RPMI7951 (cell line): ENCODE data around the gene ST6GALNAC2. TPM values are rescaled to one million over a fixed set of nuclear protein-coding genes. Genes with fewer than 3 reads are reported as not detected.
"Not testable (repeated sequence)": the region's sequence is repeated elsewhere in the genome, so short reads cannot be mapped to it uniquely, and the experiment has no call there.

Source experiments
- DNase-seq: peaks from one replicate; pipeline ENCODE4 v3.0.0-alpha.2; 2012; ENCODE audit warnings: low read depth
- total RNA-seq: library from RNA; depleted of rRNA; stranded (reverse); fragments of >200 nt; shearing (Covaris generic); gene quantifications from 2 replicates; pipeline ENCODE4 v1.2.3, GENCODE V29; 2014

ST6GALNAC2 gene
- total RNA-seq, 1 experiment from 2014 or later, result 10.7 TPM

DNA sequence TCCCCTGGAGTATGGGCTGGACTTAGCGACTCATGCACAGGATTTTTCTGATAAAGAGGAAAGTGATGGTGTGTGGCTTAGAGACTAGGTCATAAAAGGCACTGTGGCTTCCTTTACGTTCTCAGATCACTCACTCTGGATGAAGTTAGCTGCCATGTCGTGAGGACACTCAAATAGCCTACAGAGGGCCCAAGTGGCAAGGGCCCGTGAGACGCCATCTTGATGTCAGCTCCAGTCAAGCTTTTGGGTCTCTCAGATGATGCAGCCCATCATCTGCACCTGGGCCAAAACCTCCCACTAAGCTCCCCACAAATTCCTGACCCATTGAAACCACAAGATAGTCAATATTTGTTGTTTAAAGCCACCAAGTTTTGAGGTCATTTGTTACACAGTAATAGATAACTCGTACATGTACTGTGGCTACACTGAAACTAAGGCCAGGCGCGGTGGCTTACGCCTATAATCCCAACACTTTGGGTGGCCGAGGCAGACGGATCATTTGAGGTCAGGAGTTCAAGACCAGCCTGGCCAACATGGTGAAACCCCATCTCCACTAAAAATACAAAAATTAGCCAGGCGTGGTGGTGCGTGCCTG is 14.7 kb downstream of the ST6GALNAC2 start:
- DNase-seq, result no peak

DNA sequence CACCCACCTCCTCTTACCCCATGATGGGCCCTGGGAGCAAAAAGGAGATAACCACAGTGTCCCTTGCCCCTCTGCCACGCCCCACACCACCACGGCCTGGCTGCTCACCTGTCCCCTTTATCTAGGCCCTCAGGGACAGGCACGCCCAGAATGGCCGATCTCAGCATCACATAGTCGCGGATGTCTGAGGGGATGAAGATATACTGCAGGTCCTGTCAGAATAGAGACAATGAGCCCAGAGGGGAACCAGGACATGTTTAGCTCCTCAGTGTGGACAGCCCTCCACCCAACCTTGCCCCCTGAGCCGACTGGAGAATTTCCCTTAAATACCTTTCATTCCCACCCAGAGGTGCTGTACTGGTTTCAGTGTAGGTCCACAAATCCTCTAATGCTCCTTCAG is 15.2 kb downstream of the ST6GALNAC2 start:
- no peak for DNase-seq

GRCh38 chr17:76569607-76570279 is 15.9 kb downstream of the ST6GALNAC2 start:
- peak; percentile 62 for DNase-seq

DNA sequence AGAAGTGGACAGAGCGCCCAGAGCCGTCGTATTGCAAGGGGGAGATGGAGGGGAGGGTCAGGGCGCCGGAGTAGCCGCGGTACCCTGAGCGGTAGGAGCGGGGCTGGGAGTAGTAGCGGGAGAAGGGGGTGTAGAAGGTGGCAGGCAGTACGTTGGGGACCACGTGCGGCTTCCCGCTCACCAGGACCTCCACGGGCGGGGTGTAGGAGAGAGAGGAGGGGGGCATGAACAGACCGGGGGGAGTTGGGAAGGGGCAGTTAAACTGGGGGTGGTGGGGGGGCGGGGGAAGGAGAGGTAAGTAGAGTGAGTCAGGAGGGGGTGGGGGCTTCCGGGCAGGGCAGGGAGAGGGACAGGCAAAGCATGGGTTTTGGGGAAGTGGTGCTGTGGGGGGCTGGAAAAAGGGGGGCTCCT is 16.8 kb downstream of the ST6GALNAC2 start:
- DNase-seq, result no peak

DNA sequence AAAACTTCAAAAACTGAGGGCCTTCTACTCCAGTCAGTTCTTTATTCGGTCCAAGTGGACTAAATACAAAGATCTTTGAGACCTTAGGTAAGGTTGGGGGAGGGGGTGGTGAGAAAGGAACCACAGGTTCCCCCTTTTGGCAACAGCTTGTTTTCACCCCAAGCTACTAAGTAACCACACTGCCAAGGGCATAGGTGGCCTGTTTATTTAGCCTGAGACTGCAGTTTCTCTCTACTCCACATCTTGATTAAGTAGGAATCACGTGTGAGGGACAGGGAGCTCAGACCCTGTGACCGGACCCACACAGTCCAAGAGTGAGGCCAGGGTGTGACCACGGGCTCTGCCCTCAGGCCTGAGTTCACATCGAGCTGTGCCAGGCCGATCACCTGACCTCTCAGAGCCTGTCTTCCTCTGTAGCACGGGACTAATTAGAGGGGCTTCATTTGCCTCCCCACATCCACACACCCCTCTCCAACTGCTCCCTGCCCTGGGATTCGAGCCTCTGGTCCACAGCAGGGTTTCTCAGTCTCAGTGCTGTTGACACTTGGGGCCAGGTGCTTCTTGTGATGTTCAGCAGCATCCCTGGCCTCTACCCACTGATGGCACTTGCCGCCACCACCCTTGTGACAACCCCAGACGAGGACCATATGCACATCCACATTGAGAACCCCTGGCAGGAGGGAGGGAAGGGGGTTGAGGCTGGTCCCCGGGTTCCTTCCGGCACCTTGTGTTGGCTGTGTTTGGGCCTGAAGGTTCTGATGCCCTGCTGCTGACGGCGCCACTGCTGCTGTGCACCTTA is 17.8 kb downstream of the ST6GALNAC2 start:
- DNase-seq, result no peak

- no peak for DNase-seq
These were observed 18.6 kb downstream of the ST6GALNAC2 start for GRCh38 chr17:76566988-76567431.

GRCh38 chr17:76566613-76566943 is 19.1 kb downstream of the ST6GALNAC2 start:
- no peak for DNase-seq

DNA sequence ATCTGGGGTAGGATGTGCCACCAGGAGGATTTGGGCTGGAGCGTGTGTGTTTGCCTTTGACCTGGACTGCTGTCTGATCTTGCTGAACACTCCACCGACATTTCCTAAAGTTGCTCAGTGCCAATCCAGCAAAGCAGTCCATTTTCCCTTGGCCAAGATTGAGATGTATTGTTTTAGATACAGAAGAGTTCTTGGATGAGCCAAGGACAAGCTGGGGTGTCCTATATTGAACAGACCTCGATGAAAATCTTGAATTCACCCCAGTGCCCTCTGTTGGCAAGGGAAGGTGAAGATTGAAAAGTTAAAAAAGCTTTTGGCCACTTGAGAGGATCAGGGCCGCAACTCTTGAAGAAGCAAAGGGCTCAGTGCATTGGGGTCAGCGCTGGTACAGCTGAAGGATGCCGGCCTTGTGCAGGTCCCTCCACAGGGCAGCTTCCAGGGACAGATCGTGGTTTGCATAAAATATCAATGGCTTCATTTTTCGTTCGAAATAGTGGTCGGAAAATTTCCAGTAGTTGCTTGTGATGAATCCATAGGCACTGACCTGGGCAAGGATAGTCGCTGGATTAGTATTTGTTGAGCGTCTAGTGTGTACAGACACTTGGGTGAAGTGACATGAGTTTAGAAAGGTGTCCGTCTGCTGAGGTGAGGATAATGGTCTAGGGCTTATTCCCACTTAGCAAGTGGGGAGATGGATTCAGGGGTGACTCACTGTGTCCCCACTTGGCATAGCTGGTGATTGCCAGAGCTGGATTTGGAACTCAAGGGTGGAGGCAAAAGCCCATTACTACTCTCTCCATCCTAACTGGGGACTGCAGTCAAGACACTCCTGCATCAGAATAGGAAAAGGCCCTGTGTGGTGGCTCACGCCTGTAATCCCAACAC is 19.7 kb downstream of the ST6GALNAC2 start:
- no peak for DNase-seq

- not testable (repeated sequence) for DNase-seq
These were observed 20.5 kb downstream of the ST6GALNAC2 start for GRCh38 chr17:76564991-76565727.

GRCh38 chr17:76563359-76563758 is 22.3 kb downstream of the ST6GALNAC2 start:
- not testable (repeated sequence) for DNase-seq

DNA sequence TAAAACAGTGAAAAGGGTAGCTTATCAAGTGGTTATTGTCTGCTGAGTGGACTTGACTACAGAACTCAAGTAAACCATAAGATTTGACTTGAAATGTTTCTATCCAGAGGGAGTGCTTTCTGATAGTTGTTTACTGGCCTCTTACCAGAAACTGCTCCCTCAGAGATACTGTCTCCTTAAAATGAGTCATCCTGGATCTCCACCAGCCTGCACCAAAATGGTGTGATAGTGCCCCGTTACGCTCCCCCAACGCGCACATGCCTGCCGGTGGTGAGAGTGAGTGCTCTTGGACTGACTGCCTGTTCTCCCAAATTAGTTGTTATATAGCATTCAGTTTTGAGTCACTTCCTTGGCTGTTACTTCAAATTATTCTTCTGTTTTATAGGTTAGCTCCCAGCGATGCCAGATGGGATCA is 22.9 kb downstream of the ST6GALNAC2 start:
- DNase-seq, result peak; percentile 97

GRCh38 chr17:76561799-76562268 is 23.8 kb downstream of the ST6GALNAC2 start:
- peak; percentile 68 for DNase-seq

GRCh38 chr17:76561332-76561731 is 24.3 kb downstream of the ST6GALNAC2 start:
- no peak for DNase-seq

- no peak for DNase-seq
These were observed 24.8 kb downstream of the ST6GALNAC2 start for GRCh38 chr17:76560877-76561221.

GRCh38 chr17:76560036-76560876 is 25.4 kb downstream of the ST6GALNAC2 start:
- no peak for DNase-seq

DNA sequence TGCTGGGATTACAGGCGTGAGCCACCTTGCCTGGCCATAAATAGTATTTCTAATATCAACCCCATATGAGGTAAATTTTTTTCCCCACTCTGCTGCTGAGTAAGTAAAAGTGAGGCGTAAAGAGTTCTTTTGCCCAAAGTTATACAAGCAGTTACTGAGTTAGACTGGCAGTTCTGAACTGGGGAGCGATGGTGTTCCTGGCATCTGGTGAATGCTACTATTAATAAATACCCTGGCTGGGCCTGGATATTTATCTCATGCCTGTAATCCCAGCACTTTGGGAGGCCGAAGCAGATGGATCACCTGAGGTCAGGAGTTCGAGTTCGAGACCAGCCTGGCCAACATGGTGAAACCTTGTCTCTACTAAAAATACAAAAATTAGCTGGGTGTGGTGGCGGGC is 26.2 kb downstream of the ST6GALNAC2 start:
- not testable (repeated sequence) for DNase-seq

- peak; percentile 32 for DNase-seq
These were observed 27.2 kb downstream of the ST6GALNAC2 start for GRCh38 chr17:76558198-76559095.

GRCh38 chr17:76557368-76558197 is 28.1 kb downstream of the ST6GALNAC2 start:
- peak; percentile 92 for DNase-seq
